ENCODE results near the gene NCAM1.

Gene NCAM1

GRCh38 chr11:113256431-113257202 is 295.4 kb downstream of the NCAM1 start:
- H3K4me1 ChIP-seq (ENCODE audit: control insufficient read depth in 1 of 2, insufficient read depth in 1 of 2, low read depth in 1 of 2, low read length in 1 of 2) = no peaks in the 10 kb centered on the region
- H3K4me3 ChIP-seq (ENCODE audit: low read depth in 1 of 2, low read length in 1 of 2) = no peak overlapping the region
- no peaks in the 10 kb centered on the region for H3K9me3 ChIP-seq
- TF ChIP-seq CTCF (IDR thresholded peaks at IDR 0.05) = no peak
- no peak overlapping the region for H3K27ac ChIP-seq
- no peaks in the 10 kb centered on the region for H3K36me3 ChIP-seq
- no peaks in the 10 kb centered on the region for H3K27me3 ChIP-seq

- no peak overlapping the region for H3K27ac ChIP-seq
- H3K27me3 ChIP-seq = peaks cover 13% of the 10 kb centered on the region
- H3K36me3 ChIP-seq = no peaks in the 10 kb centered on the region
- no peaks in the 10 kb centered on the region for H3K4me1 ChIP-seq (ENCODE audit: control insufficient read depth in 1 of 2, insufficient read depth in 1 of 2, low read depth in 1 of 2, low read length in 1 of 2)
- H3K9me3 ChIP-seq = no peaks in the 10 kb centered on the region
- no peak for TF ChIP-seq CTCF (IDR thresholded peaks at IDR 0.05)
- H3K4me3 ChIP-seq (ENCODE audit: low read depth in 1 of 2, low read length in 1 of 2) = no peak overlapping the region
Observed at GRCh38 chr11:113260096-113260425, 298.8 kb downstream of the NCAM1 start.

- Histone ChIP-seq H3K9me3 (no peaks in the 10 kb centered on the region), H3K36me3 (no peaks in the 10 kb centered on the region), H3K27me3 (peaks cover 13% of the 10 kb centered on the region)
Observed at GRCh38 chr11:113260541-113260940, 299.3 kb downstream of the NCAM1 start.

GRCh38 chr11:113261709-113262475 is 300.7 kb downstream of the NCAM1 start:
- H3K27ac ChIP-seq = no peak overlapping the region
- peaks cover 15% of the 10 kb centered on the region for H3K27me3 ChIP-seq
- no peaks in the 10 kb centered on the region for H3K36me3 ChIP-seq
- no peak for TF ChIP-seq CTCF (IDR thresholded peaks at IDR 0.05)
- no peaks in the 10 kb centered on the region for H3K9me3 ChIP-seq
- no peak overlapping the region for H3K4me3 ChIP-seq (ENCODE audit: low read depth in 1 of 2, low read length in 1 of 2)
- H3K4me1 ChIP-seq (ENCODE audit: control insufficient read depth in 1 of 2, insufficient read depth in 1 of 2, low read depth in 1 of 2, low read length in 1 of 2) = no peaks in the 10 kb centered on the region

More at GRCh38 chr11:113260541-113260940, 299.3 kb downstream of the NCAM1 start:
- H3K4me1 ChIP-seq (ENCODE audit: control insufficient read depth in 1 of 2, insufficient read depth in 1 of 2, low read depth in 1 of 2, low read length in 1 of 2) = no peaks in the 10 kb centered on the region
- H3K4me3 ChIP-seq (ENCODE audit: low read depth in 1 of 2, low read length in 1 of 2) = no peak overlapping the region
- TF ChIP-seq CTCF (IDR thresholded peaks at IDR 0.05) = no peak
- H3K27ac ChIP-seq = no peak overlapping the region

GRCh38 chr11:113262594-113262993 is 301.4 kb downstream of the NCAM1 start:
- Histone ChIP-seq H3K9me3 (no peaks in the 10 kb centered on the region), H3K36me3 (no peaks in the 10 kb centered on the region), H3K4me1 (ENCODE audit: control insufficient read depth in 1 of 2, insufficient read depth in 1 of 2, low read depth in 1 of 2, low read length in 1 of 2) (no peaks in the 10 kb centered on the region), H3K27ac (no peak overlapping the region), H3K27me3 (peaks cover 15% of the 10 kb centered on the region), H3K4me3 (ENCODE audit: low read depth in 1 of 2, low read length in 1 of 2) (no peak overlapping the region)
- TF ChIP-seq CTCF (IDR thresholded peaks at IDR 0.05) = no peak
